ENCODE results near the gene DCDC2C.

- TF ChIP-seq CTCF (IDR thresholded peaks at IDR 0.05) = no peak
- no peak for TF ChIP-seq MYBL2 (CRISPR knock-in tag; IDR thresholded peaks at IDR 0.05)
- TF ChIP-seq USF2 (CRISPR knock-in tag; IDR thresholded peaks at IDR 0.05) = no peak
- TF ChIP-seq AR (CRISPR knock-in tag; IDR thresholded peaks at IDR 0.05) = no peak
- TF ChIP-seq E2F1 (CRISPR knock-in tag; IDR thresholded peaks at IDR 0.05) = no peak
- no peak for TF ChIP-seq NFYB (CRISPR knock-in tag; conservative IDR thresholded peaks at IDR 0.05; ENCODE audit: low read depth)
- no peak for TF ChIP-seq SMAD4 (CRISPR knock-in tag; IDR thresholded peaks at IDR 0.05)
- no peak for TF ChIP-seq ESRRA (CRISPR knock-in tag; IDR thresholded peaks at IDR 0.05; ENCODE audit: borderline replicate concordance)
- no peak for TF ChIP-seq RELA (CRISPR knock-in tag; IDR thresholded peaks at IDR 0.05; ENCODE audit: borderline replicate concordance)
- no peak for TF ChIP-seq CBFB (CRISPR knock-in tag; IDR thresholded peaks at IDR 0.05; ENCODE audit: low read depth)
- TF ChIP-seq PREB (CRISPR knock-in tag; IDR thresholded peaks at IDR 0.05; ENCODE audit: borderline replicate concordance) = no peak
- TF ChIP-seq ZBTB21 (CRISPR knock-in tag; IDR thresholded peaks at IDR 0.05; ENCODE audit: borderline replicate concordance) = no peak
Measured at GRCh38 chr2:3654531-3655225, 48.7 kb upstream of the DCDC2C start.

Data from WTC11 (cell line).